Liver (tissue), 9 donors: ENCODE results near the gene ACTL8. TPM values are rescaled to one million over a fixed set of nuclear protein-coding genes. Genes with fewer than 3 reads are reported as not detected.

ENCODE experiments used
- DNase-seq: peaks from one replicate; pipeline ENCODE4 v3.0.0-alpha.2; 2017; ENCODE audit warnings: low spot score
- H3K27ac ChIP-seq, 2 donors: one replicate each; pipeline ENCODE4 v1.7.0; 2013; ENCODE audit warnings: inconsistent platforms in 2 of 2, low read length in 2 of 2, control low read depth in 1 of 2, low read depth in 1 of 2, mild to moderate bottlenecking in 1 of 2
- H3K27me3 ChIP-seq, 4 donors: one replicate each; pipeline versions ENCODE4 v1.6.1 to v1.7.0; 2013; ENCODE audit warnings: low read length in 3 of 4, inconsistent platforms in 1 of 4, mild to moderate bottlenecking in 1 of 4, moderate library complexity in 1 of 4; ENCODE audit not compliant: control insufficient read depth in 4 of 4, insufficient read depth in 4 of 4
- H3K36me3 ChIP-seq, 4 donors: one replicate each; pipeline versions ENCODE4 v1.6.1 to v1.7.0; 2013; ENCODE audit warnings: low read length in 3 of 4, mild to moderate bottlenecking in 3 of 4, low read depth in 1 of 4, moderate library complexity in 1 of 4; ENCODE audit not compliant: control insufficient read depth in 4 of 4, insufficient read depth in 3 of 4
- H3K4me1 ChIP-seq, 4 donors: one replicate each; pipeline versions ENCODE4 v1.6.1 to v1.7.0; 2013; ENCODE audit warnings: low read length in 3 of 4, mild to moderate bottlenecking in 3 of 4, moderate library complexity in 1 of 4; ENCODE audit not compliant: control insufficient read depth in 4 of 4, insufficient read depth in 4 of 4
- H3K4me3 ChIP-seq, 3 donors: one replicate each; pipeline versions ENCODE4 v1.6.1 to v1.7.0; 2013; ENCODE audit warnings: low read length in 3 of 3, control low read depth in 1 of 3, low read depth in 1 of 3, mild to moderate bottlenecking in 1 of 3
- H3K9ac ChIP-seq, 2 donors: one replicate each; pipeline ENCODE4 v1.7.0; 2013; ENCODE audit warnings: low read length in 2 of 2, mild to moderate bottlenecking in 2 of 2, moderate library complexity in 2 of 2, control low read depth in 1 of 2, low read depth in 1 of 2
- H3K9me3 ChIP-seq, 4 donors: one replicate each; pipeline versions ENCODE4 v1.6.1 to v1.7.0; 2013; ENCODE audit warnings: low read length in 3 of 4; ENCODE audit not compliant: control insufficient read depth in 4 of 4
- FOXA1 ChIP-seq: IDR thresholded peaks from 2 replicates; pipeline ENCODE4 v1.6.1; 2016; ENCODE audit warnings: antibody characterized with exemption
- FOXA2 ChIP-seq: IDR thresholded peaks from 2 replicates; pipeline ENCODE4 v1.6.1; 2016; ENCODE audit warnings: antibody characterized with exemption
- GABPA ChIP-seq, 2 donors: IDR thresholded peaks in 1 of 2; conservative IDR thresholded peaks in 1 of 2; 2 replicates each; pipeline ENCODE4 v1.6.1; 2016; ENCODE audit warnings: antibody characterized with exemption in 2 of 2, mild to moderate bottlenecking in 1 of 2, moderate library complexity in 1 of 2
- HNF4A ChIP-seq, 2 donors: conservative IDR thresholded peaks; 2 replicates each; pipeline ENCODE4 v1.6.1; 2016; ENCODE audit warnings: antibody characterized with exemption in 2 of 2, mild to moderate bottlenecking in 2 of 2
- HNF4G ChIP-seq: IDR thresholded peaks from 2 replicates; pipeline ENCODE4 v1.6.1; 2016; ENCODE audit warnings: antibody characterized with exemption
- JUND ChIP-seq, 2 donors: IDR thresholded peaks; 2 replicates each; pipeline ENCODE4 v1.6.1; 2016; ENCODE audit warnings: antibody characterized with exemption in 2 of 2
- NR2F2 ChIP-seq: IDR thresholded peaks from 2 replicates; pipeline ENCODE4 v1.6.1; 2016; ENCODE audit warnings: antibody characterized with exemption
- RAD21 ChIP-seq, 2 donors: IDR thresholded peaks; 2 replicates each; pipeline ENCODE4 v1.6.1; 2016; ENCODE audit warnings: antibody characterized with exemption in 2 of 2, mild to moderate bottlenecking in 2 of 2
- SP1 ChIP-seq: IDR thresholded peaks from 2 replicates; pipeline ENCODE4 v1.6.1; 2018; ENCODE audit warnings: antibody characterized with exemption, mild to moderate bottlenecking
- TAF1 ChIP-seq: conservative IDR thresholded peaks from 2 replicates; pipeline ENCODE4 v1.6.1; 2016; ENCODE audit warnings: antibody characterized with exemption, mild to moderate bottlenecking
- YY1 ChIP-seq: IDR thresholded peaks from 2 replicates; pipeline ENCODE4 v1.6.1; 2016; ENCODE audit warnings: antibody characterized with exemption, mild to moderate bottlenecking
- WGBS: extraction: QIAGEN DNeasy Blood & Tissue Kit; methylation state at CpG from one replicate; pipeline ENCODE4 v1.1.7; 2013; 5-methylcytosine and 5-hydroxymethylcytosine counted together
- polyA plus RNA-seq, 2 donors: library from polyadenylated mRNA; stranded (reverse) in 1 of 2; unstranded in 1 of 2; fragments of 200-250 nt in 1 of 2; fragments of >200 nt in 1 of 2; fragmentation: Nextera tagmentation in 1 of 2; extraction: Ambion mirVana in 1 of 2; gene quantifications; one replicate each; pipeline versions ENCODE4 v1.2.1 to v1.2.3, GENCODE V29; 2013 to 2015
- total RNA-seq, 2 donors: library from RNA; depleted of rRNA; stranded (reverse); fragments of >200 nt; gene quantifications; one replicate each; pipeline ENCODE4 v1.2.3, GENCODE V29; 2014
- TF ChIP-seq, protein P1 (sequence below): IDR thresholded peaks from 2 replicates; pipeline ENCODE4 v1.6.1; 2016; ENCODE audit warnings: antibody characterized with exemption, mild to moderate bottlenecking
- TF ChIP-seq, protein P2 (sequence below): IDR thresholded peaks from 2 replicates; pipeline ENCODE4 v1.6.1; 2016; ENCODE audit warnings: antibody characterized with exemption
- TF ChIP-seq, protein P3 (sequence below): fragments of 150-350 bp; IDR thresholded peaks from 2 replicates; pipeline ENCODE4 v1.5.1; 2017; ENCODE audit warnings: improper control_type of control experiment, low read depth, low read length; ENCODE audit not compliant: missing input control
- TF ChIP-seq, protein P4 (sequence below): IDR thresholded peaks from 2 replicates; pipeline ENCODE4 v1.6.1; 2016; ENCODE audit warnings: antibody characterized with exemption
- TF ChIP-seq, protein P5 (sequence below): IDR thresholded peaks from 2 replicates; pipeline ENCODE4 v1.6.1; 2016; ENCODE audit warnings: antibody characterized with exemption
- donor health status: healthy.
- donor health status: healthy.
- donor health status: healthy.
- donor health status: healthy.
- donor health status: healthy.

Gene ACTL8
- total and polyA plus RNA-seq, 4 donors: not detected

DNA sequence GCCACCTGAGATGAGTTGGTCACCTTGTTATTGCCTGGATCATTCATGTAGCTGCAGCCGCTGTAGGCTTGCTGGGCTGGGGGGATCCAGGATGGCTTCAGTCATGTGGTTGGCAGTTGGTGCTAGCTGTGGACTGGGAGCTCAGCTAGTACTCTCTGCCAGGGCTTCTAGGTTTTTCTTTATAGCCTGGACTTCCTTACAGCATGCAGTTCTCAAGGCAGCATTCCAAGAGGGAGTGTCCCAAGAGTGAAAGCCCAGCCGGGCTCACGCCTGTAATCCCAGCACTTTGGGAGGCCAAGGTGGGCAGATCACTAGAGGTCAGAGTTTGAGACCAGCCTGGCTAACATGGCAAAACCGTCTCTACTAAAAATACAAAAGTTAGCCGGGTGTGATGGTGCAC lies 23.7 kb upstream of the ACTL8 start (continued):
- TF ChIP-seq, protein P1, sequence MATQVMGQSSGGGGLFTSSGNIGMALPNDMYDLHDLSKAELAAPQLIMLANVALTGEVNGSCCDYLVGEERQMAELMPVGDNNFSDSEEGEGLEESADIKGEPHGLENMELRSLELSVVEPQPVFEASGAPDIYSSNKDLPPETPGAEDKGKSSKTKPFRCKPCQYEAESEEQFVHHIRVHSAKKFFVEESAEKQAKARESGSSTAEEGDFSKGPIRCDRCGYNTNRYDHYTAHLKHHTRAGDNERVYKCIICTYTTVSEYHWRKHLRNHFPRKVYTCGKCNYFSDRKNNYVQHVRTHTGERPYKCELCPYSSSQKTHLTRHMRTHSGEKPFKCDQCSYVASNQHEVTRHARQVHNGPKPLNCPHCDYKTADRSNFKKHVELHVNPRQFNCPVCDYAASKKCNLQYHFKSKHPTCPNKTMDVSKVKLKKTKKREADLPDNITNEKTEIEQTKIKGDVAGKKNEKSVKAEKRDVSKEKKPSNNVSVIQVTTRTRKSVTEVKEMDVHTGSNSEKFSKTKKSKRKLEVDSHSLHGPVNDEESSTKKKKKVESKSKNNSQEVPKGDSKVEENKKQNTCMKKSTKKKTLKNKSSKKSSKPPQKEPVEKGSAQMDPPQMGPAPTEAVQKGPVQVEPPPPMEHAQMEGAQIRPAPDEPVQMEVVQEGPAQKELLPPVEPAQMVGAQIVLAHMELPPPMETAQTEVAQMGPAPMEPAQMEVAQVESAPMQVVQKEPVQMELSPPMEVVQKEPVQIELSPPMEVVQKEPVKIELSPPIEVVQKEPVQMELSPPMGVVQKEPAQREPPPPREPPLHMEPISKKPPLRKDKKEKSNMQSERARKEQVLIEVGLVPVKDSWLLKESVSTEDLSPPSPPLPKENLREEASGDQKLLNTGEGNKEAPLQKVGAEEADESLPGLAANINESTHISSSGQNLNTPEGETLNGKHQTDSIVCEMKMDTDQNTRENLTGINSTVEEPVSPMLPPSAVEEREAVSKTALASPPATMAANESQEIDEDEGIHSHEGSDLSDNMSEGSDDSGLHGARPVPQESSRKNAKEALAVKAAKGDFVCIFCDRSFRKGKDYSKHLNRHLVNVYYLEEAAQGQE: no peak
- TF ChIP-seq HNF4A (conservative IDR thresholded peaks at IDR 0.05) (no peak), NR2F2 (no peak)

DNA sequence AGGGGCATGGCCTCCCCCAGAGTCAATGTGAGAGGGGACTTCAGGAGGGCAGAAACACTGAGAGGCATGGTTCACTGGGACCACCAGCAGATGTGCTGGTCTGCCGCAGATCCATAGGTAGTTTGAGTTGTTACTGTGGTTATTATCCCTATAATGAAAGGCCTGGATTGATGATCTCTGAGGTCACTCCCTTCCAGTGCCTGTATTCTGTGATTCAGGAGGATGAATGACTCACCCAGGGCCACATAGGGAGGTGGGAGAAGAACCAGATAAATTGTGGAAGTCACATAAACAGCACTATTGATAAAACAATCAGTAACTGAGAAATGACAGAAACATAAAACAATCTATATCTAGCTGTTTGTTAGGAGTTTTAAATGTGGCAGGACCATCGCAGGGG lies 22.7 kb upstream of the ACTL8 start:
- no peaks in the 10 kb centered on the region for H3K9me3 ChIP-seq
- no peak overlapping the region for H3K4me3 ChIP-seq
- H3K27me3 ChIP-seq: no peaks in the 10 kb centered on the region
- no peak for DNase-seq
- H3K36me3 ChIP-seq: no peaks in the 10 kb centered on the region
- H3K27ac ChIP-seq: no peak overlapping the region
- 96% methylated on average over 2 of the region's 2 CpGs for WGBS
- no peak overlapping the region for H3K9ac ChIP-seq
- H3K4me1 ChIP-seq: no peaks in the 10 kb centered on the region
- TF ChIP-seq, protein P2, sequence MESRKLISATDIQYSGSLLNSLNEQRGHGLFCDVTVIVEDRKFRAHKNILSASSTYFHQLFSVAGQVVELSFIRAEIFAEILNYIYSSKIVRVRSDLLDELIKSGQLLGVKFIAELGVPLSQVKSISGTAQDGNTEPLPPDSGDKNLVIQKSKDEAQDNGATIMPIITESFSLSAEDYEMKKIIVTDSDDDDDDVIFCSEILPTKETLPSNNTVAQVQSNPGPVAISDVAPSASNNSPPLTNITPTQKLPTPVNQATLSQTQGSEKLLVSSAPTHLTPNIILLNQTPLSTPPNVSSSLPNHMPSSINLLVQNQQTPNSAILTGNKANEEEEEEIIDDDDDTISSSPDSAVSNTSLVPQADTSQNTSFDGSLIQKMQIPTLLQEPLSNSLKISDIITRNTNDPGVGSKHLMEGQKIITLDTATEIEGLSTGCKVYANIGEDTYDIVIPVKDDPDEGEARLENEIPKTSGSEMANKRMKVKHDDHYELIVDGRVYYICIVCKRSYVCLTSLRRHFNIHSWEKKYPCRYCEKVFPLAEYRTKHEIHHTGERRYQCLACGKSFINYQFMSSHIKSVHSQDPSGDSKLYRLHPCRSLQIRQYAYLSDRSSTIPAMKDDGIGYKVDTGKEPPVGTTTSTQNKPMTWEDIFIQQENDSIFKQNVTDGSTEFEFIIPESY: no peak
- TF ChIP-seq, protein P3, sequence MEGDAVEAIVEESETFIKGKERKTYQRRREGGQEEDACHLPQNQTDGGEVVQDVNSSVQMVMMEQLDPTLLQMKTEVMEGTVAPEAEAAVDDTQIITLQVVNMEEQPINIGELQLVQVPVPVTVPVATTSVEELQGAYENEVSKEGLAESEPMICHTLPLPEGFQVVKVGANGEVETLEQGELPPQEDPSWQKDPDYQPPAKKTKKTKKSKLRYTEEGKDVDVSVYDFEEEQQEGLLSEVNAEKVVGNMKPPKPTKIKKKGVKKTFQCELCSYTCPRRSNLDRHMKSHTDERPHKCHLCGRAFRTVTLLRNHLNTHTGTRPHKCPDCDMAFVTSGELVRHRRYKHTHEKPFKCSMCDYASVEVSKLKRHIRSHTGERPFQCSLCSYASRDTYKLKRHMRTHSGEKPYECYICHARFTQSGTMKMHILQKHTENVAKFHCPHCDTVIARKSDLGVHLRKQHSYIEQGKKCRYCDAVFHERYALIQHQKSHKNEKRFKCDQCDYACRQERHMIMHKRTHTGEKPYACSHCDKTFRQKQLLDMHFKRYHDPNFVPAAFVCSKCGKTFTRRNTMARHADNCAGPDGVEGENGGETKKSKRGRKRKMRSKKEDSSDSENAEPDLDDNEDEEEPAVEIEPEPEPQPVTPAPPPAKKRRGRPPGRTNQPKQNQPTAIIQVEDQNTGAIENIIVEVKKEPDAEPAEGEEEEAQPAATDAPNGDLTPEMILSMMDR: no peak
- TF ChIP-seq FOXA1 (no peak), TAF1 (no peak), FOXA2 (no peak), JUND (IDR thresholded peaks at IDR 0.05) (no peak), SP1 (no peak), YY1 (no peak), GABPA (IDR thresholded peaks at IDR 0.05 in 1 of 2, conservative IDR thresholded peaks at IDR 0.05 in 1 of 2) (no peak), HNF4G (no peak), RAD21 (IDR thresholded peaks at IDR 0.05) (no peak)
- TF ChIP-seq, protein P1: no peak
- TF ChIP-seq, protein P4, sequence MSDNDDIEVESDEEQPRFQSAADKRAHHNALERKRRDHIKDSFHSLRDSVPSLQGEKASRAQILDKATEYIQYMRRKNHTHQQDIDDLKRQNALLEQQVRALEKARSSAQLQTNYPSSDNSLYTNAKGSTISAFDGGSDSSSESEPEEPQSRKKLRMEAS: no peak
- TF ChIP-seq, protein P5, sequence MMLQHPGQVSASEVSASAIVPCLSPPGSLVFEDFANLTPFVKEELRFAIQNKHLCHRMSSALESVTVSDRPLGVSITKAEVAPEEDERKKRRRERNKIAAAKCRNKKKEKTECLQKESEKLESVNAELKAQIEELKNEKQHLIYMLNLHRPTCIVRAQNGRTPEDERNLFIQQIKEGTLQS: no peak
